Ovary (tissue), 3 donors: Measurements from ENCODE around the gene CDC16.

Source experiments
- EP300 ChIP-seq: sonication (generic); formaldehyde crosslinking; IDR thresholded peaks from one replicate; pipeline ENCODE4 v1.6.1; 2017; ENCODE audit warnings: antibody characterized with exemption
- POLR2A ChIP-seq: fragments of 450-650 bp; IDR thresholded peaks from one replicate; pipeline ENCODE4 v1.6.1; 2017; ENCODE audit warnings: antibody characterized with exemption, mild to moderate bottlenecking, moderate library complexity
- TF ChIP-seq, protein P1 (sequence below), 3 donors: fragments of 450-650 bp in 2 of 3; fragments of 200-600 bp in 1 of 3; IDR thresholded peaks; one replicate each; pipeline versions ENCODE4 v1.5.1 to v1.8.0; 2016 to 2022; ENCODE audit warnings: antibody characterized with exemption in 3 of 3, mild to moderate bottlenecking in 1 of 3
- donor health status: DM: no; HTN: no; CAD: no.

GRCh38 chr13:114319441-114319913 is 84.8 kb downstream of the CDC16 start:
- TF ChIP-seq, protein P1, sequence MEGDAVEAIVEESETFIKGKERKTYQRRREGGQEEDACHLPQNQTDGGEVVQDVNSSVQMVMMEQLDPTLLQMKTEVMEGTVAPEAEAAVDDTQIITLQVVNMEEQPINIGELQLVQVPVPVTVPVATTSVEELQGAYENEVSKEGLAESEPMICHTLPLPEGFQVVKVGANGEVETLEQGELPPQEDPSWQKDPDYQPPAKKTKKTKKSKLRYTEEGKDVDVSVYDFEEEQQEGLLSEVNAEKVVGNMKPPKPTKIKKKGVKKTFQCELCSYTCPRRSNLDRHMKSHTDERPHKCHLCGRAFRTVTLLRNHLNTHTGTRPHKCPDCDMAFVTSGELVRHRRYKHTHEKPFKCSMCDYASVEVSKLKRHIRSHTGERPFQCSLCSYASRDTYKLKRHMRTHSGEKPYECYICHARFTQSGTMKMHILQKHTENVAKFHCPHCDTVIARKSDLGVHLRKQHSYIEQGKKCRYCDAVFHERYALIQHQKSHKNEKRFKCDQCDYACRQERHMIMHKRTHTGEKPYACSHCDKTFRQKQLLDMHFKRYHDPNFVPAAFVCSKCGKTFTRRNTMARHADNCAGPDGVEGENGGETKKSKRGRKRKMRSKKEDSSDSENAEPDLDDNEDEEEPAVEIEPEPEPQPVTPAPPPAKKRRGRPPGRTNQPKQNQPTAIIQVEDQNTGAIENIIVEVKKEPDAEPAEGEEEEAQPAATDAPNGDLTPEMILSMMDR (IDR thresholded peaks at IDR 0.05) = no peak
- TF ChIP-seq POLR2A (no peak), EP300 (no peak)
